KMS-11 (cell line): Measurements from ENCODE around the gene MAPK4.

ENCODE experiments used
- H2AFZ ChIP-seq: fragments of 200-600 bp; sonication (generic); 2 replicates; pipeline ENCODE4 v1.6.1; 2016; ENCODE audit warnings: antibody characterized with exemption, mixed run types, low read depth
- H3K27ac ChIP-seq: fragments of 200-600 bp; sonication (generic); 2 replicates; pipeline ENCODE4 v1.6.1; 2016; ENCODE audit warnings: mild to moderate bottlenecking, mixed run types
- H3K27me3 ChIP-seq: fragments of 200-600 bp; sonication (generic); 2 replicates; pipeline ENCODE4 v1.6.1; 2017; ENCODE audit warnings: mild to moderate bottlenecking, low read depth, mixed run types, moderate library complexity; ENCODE audit not compliant: insufficient read depth
- H3K36me3 ChIP-seq: fragments of 200-600 bp; sonication (generic); 2 replicates; pipeline ENCODE4 v1.6.1; 2017; ENCODE audit warnings: mild to moderate bottlenecking, mixed run types; ENCODE audit not compliant: insufficient read depth
- H3K4me1 ChIP-seq: fragments of 200-600 bp; sonication (generic); 2 replicates; pipeline ENCODE4 v1.6.1; 2016; ENCODE audit warnings: mild to moderate bottlenecking, low read depth, mixed run types; ENCODE audit not compliant: poor library complexity, severe bottlenecking
- H3K4me2 ChIP-seq: fragments of 200-600 bp; sonication (generic); 2 replicates; pipeline ENCODE4 v1.7.0; 2016; ENCODE audit warnings: mild to moderate bottlenecking, mixed run types
- H3K4me3 ChIP-seq: fragments of 200-600 bp; sonication (generic); IDR thresholded peaks from 2 replicates; pipeline ENCODE4 v1.6.1; 2017; ENCODE audit warnings: low read depth, low read length, mixed read lengths; ENCODE audit not compliant: insufficient read depth
- H3K79me2 ChIP-seq: fragments of 200-600 bp; sonication (generic); 2 replicates; pipeline ENCODE4 v1.6.1; 2016; ENCODE audit warnings: low read depth, mixed run types; ENCODE audit not compliant: insufficient read depth
- H3K9ac ChIP-seq: fragments of 200-600 bp; sonication (generic); 2 replicates; pipeline ENCODE4 v1.6.1; 2016; ENCODE audit warnings: mild to moderate bottlenecking, mixed run types
- H4K20me1 ChIP-seq: fragments of 200-600 bp; sonication (generic); 2 replicates; pipeline ENCODE4 v1.6.1; 2016; ENCODE audit warnings: mild to moderate bottlenecking, mixed run types; ENCODE audit not compliant: insufficient read depth
- CTCF ChIP-seq: fragments of 200-600 bp; sonication (generic); conservative IDR thresholded peaks from 2 replicates; pipeline ENCODE4 v1.6.1; 2017; ENCODE audit warnings: low read depth, mild to moderate bottlenecking, antibody characterized with exemption, low read length, moderate library complexity, mixed read lengths

The MAPK4 gene

GRCh38 chr18:50748243-50749229 lies 188.6 kb downstream of the MAPK4 start:
- TF ChIP-seq CTCF: no peak
- Histone ChIP-seq H3K27ac (no peak overlapping the region), H2AFZ (no peak overlapping the region), H3K4me3 (no peak overlapping the region), H4K20me1 (no peaks in the 10 kb centered on the region), H3K79me2 (no peaks in the 10 kb centered on the region), H3K9ac (no peak overlapping the region), H3K4me2 (no peak overlapping the region), H3K27me3 (no peaks in the 10 kb centered on the region), H3K4me1 (no peaks in the 10 kb centered on the region), H3K36me3 (no peaks in the 10 kb centered on the region)

- H3K36me3 ChIP-seq: no peaks in the 10 kb centered on the region
- no peak overlapping the region for H2AFZ ChIP-seq
- H3K79me2 ChIP-seq: no peaks in the 10 kb centered on the region
- H3K9ac ChIP-seq: no peak overlapping the region
- H3K4me1 ChIP-seq: no peaks in the 10 kb centered on the region
- no peak overlapping the region for H3K27ac ChIP-seq
- TF ChIP-seq CTCF: no peak
- H3K27me3 ChIP-seq: no peaks in the 10 kb centered on the region
- H3K4me2 ChIP-seq: no peak overlapping the region
- H3K4me3 ChIP-seq: no peak overlapping the region
- no peaks in the 10 kb centered on the region for H4K20me1 ChIP-seq
These were observed 189.5 kb downstream of the MAPK4 start for GRCh38 chr18:50749421-50749820.

- no peaks in the 10 kb centered on the region for H3K4me1 ChIP-seq
- no peaks in the 10 kb centered on the region for H4K20me1 ChIP-seq
- H3K36me3 ChIP-seq: no peaks in the 10 kb centered on the region
- H3K4me3 ChIP-seq: no peak overlapping the region
- no peak for TF ChIP-seq CTCF
- H3K9ac ChIP-seq: no peak overlapping the region
- no peaks in the 10 kb centered on the region for H3K27me3 ChIP-seq
- H3K27ac ChIP-seq: no peak overlapping the region
- H2AFZ ChIP-seq: no peak overlapping the region
- H3K4me2 ChIP-seq: no peak overlapping the region
- no peaks in the 10 kb centered on the region for H3K79me2 ChIP-seq
These were observed 190.1 kb downstream of the MAPK4 start for GRCh38 chr18:50749945-50750344.

- H3K4me2 ChIP-seq: no peak overlapping the region
- no peaks in the 10 kb centered on the region for H3K4me1 ChIP-seq
- H2AFZ ChIP-seq: no peak overlapping the region
- no peak overlapping the region for H3K4me3 ChIP-seq
- no peaks in the 10 kb centered on the region for H4K20me1 ChIP-seq
- H3K79me2 ChIP-seq: no peaks in the 10 kb centered on the region
- H3K36me3 ChIP-seq: no peaks in the 10 kb centered on the region
- TF ChIP-seq CTCF: no peak
- no peak overlapping the region for H3K27ac ChIP-seq
- H3K9ac ChIP-seq: no peak overlapping the region
- no peaks in the 10 kb centered on the region for H3K27me3 ChIP-seq
These were observed 190.7 kb downstream of the MAPK4 start for GRCh38 chr18:50750546-50750945.
